ENCODE measurements around the gene PPFIA1. TPM values are rescaled to one million over a fixed set of nuclear protein-coding genes. Genes with fewer than 3 reads are reported as not detected.

PPFIA1 gene
- total and polyA plus RNA-seq, 2 experiments from 2014 or later = 34.1 to 48.1 TPM

- no peaks in the 10 kb centered on the region for H3K27me3 ChIP-seq
- H3K36me3 ChIP-seq = peaks cover 55% of the 10 kb centered on the region
- no peak overlapping the region for H3K4me3 ChIP-seq
- no peak for DNase-seq (ENCODE audit: low read depth in 1 of 2, low spot score in 1 of 2)
- no peaks in the 10 kb centered on the region for H3K4me1 ChIP-seq (ENCODE audit: low read depth)
- H3K9me3 ChIP-seq (ENCODE audit: low read depth) = no peaks in the 10 kb centered on the region
- no peak overlapping the region for H3K27ac ChIP-seq
- TF ChIP-seq CTCF (IDR thresholded peaks at IDR 0.05; ENCODE audit: low read depth, low read length) = no peak
Observed at GRCh38 chr11:70433038-70433437, 162.5 kb downstream of the PPFIA1 start.

GRCh38 chr11:70433526-70433925, 163.0 kb downstream of the PPFIA1 start:
- no peak for DNase-seq (ENCODE audit: low read depth in 1 of 2, low spot score in 1 of 2)
- H3K36me3 ChIP-seq = peaks cover 51% of the 10 kb centered on the region
- TF ChIP-seq CTCF (IDR thresholded peaks at IDR 0.05; ENCODE audit: low read depth, low read length) = no peak
- H3K9me3 ChIP-seq (ENCODE audit: low read depth) = no peaks in the 10 kb centered on the region
- H3K27ac ChIP-seq = no peak overlapping the region
- no peak overlapping the region for H3K4me3 ChIP-seq
- H3K4me1 ChIP-seq (ENCODE audit: low read depth) = no peaks in the 10 kb centered on the region
- no peaks in the 10 kb centered on the region for H3K27me3 ChIP-seq

Other genes starting within 250 kb of the PPFIA1 start
- gene ANO1, start 192.4 kb upstream of the PPFIA1 start, total RNA-seq = 0.86 and 1.2 TPM in 2 replicates
- 0.09 TPM in 1 of 2 replicates, not detected in the other for gene ANO1, start 192.4 kb upstream of the PPFIA1 start, polyA plus RNA-seq
- gene FADD, start 67.4 kb upstream of the PPFIA1 start, total RNA-seq = 30.1 and 34.0 TPM in 2 replicates
- gene FADD, start 67.4 kb upstream of the PPFIA1 start, polyA plus RNA-seq = 34.8 and 37.1 TPM in 2 replicates
- gene CTTN, start 127.8 kb downstream of the PPFIA1 start, total RNA-seq = 167 and 245 TPM in 2 replicates
- 72.5 and 77.9 TPM in 2 replicates for gene CTTN, start 127.8 kb downstream of the PPFIA1 start, polyA plus RNA-seq